ENCODE results near the gene UNC13A. TPM values are rescaled to one million over a fixed set of nuclear protein-coding genes. Genes with fewer than 3 reads are reported as not detected.

UNC13A gene
- total RNA-seq, 1 donor from 2014 or later, result 2.1 TPM

DNA sequence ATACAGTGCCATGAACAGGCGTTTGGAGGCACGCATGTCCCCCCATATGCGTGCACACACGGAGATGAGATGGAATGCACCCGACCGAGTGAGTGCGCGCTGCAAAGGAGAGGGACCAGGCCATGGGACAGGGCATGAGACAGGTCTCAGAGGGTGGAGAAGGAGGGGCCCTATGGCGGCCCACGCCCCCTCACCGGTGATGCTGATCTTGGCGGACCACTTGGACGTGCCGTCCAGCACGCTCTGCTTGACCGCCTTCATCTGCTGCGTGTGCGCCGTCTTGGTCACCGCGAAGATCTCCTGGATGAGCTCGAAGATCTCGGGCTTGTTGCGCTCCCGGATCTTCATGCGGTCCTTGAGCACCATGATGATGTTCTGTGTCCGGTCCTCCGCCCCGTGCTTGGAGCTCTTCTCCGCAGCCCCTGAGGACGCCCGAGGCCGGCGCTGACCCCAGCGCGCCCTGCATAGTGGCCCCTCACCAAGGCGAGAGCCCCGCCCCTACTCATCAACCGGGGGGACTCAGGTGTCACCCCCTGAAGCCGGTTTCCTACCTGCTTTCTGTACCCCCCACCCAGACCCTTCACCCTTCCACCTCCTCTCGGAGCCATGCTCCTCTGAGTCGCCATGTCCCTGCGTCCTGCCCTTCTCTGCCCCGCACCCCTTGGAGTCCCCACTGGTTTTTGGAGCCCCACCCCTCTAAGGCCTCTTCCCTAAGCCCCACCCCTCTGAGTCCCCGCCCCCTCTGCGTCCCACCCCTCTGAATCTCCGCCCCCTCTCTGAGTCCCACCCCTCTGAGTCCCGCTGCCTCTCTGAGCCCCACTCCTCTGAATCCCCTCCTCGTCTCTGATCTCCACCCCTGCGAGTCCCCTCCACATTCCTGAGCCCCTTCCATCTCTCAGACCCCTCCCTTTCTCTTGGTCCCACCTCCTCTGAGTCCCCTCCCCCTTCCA, 40.8 kb downstream of the UNC13A start:
- H3K36me3 Mint-ChIP-seq (ENCODE audit: low read depth), result no peaks in the 10 kb centered on the region
- no peaks in the 10 kb centered on the region for H3K27me3 Mint-ChIP-seq (ENCODE audit: low read depth)
- no peaks in the 10 kb centered on the region for H3K9me3 Mint-ChIP-seq (ENCODE audit: low read depth)
- no peak overlapping the region for H3K27ac Mint-ChIP-seq (ENCODE audit: unreplicated experiment)
- TF ChIP-seq, protein P1, sequence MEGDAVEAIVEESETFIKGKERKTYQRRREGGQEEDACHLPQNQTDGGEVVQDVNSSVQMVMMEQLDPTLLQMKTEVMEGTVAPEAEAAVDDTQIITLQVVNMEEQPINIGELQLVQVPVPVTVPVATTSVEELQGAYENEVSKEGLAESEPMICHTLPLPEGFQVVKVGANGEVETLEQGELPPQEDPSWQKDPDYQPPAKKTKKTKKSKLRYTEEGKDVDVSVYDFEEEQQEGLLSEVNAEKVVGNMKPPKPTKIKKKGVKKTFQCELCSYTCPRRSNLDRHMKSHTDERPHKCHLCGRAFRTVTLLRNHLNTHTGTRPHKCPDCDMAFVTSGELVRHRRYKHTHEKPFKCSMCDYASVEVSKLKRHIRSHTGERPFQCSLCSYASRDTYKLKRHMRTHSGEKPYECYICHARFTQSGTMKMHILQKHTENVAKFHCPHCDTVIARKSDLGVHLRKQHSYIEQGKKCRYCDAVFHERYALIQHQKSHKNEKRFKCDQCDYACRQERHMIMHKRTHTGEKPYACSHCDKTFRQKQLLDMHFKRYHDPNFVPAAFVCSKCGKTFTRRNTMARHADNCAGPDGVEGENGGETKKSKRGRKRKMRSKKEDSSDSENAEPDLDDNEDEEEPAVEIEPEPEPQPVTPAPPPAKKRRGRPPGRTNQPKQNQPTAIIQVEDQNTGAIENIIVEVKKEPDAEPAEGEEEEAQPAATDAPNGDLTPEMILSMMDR (IDR thresholded peaks at IDR 0.05), result no peak
- no peaks in the 10 kb centered on the region for H3K4me1 Mint-ChIP-seq (ENCODE audit: low read depth)
- peak; percentile 68 for DNase-seq (ENCODE audit: low spot score)
- no peak overlapping the region for H3K4me3 Mint-ChIP-seq (ENCODE audit: unreplicated experiment)

DNA sequence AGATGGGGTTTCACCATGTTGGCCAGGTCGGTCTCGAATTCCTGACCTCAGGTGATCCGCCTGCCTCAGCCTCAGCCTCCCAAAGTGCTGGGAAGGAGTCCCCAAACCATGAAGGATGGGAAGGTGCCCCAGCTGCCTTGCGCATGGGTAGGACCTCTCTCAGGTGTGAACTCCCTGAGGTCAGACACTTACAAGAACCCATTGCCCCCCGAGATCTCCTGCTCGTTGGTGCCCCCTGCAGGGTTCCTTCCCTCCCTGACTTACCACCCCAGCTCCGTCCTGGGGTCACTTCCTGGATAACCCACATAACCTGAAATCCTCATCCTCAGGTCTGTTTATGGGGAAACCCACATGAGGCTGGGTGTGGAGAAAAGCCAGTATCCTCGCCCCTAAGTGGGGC, 41.7 kb downstream of the UNC13A start:
- no peak overlapping the region for H3K27ac Mint-ChIP-seq (ENCODE audit: unreplicated experiment)
- H3K9me3 Mint-ChIP-seq (ENCODE audit: low read depth), result no peaks in the 10 kb centered on the region
- H3K4me1 Mint-ChIP-seq (ENCODE audit: low read depth), result no peaks in the 10 kb centered on the region
- DNase-seq (ENCODE audit: low spot score), result peak; percentile 39
- H3K4me3 Mint-ChIP-seq (ENCODE audit: unreplicated experiment), result no peak overlapping the region
- no peaks in the 10 kb centered on the region for H3K36me3 Mint-ChIP-seq (ENCODE audit: low read depth)
- H3K27me3 Mint-ChIP-seq (ENCODE audit: low read depth), result no peaks in the 10 kb centered on the region
- TF ChIP-seq, protein P1 (IDR thresholded peaks at IDR 0.05), result peak; percentile 23

- TF ChIP-seq, protein P1 (IDR thresholded peaks at IDR 0.05), result no peak
- no peaks in the 10 kb centered on the region for H3K4me1 Mint-ChIP-seq (ENCODE audit: low read depth)
- no peaks in the 10 kb centered on the region for H3K9me3 Mint-ChIP-seq (ENCODE audit: low read depth)
- H3K27me3 Mint-ChIP-seq (ENCODE audit: low read depth), result no peaks in the 10 kb centered on the region
- DNase-seq (ENCODE audit: low spot score), result peak; percentile 61
- no peaks in the 10 kb centered on the region for H3K36me3 Mint-ChIP-seq (ENCODE audit: low read depth)
- no peak overlapping the region for H3K4me3 Mint-ChIP-seq (ENCODE audit: unreplicated experiment)
- no peak overlapping the region for H3K27ac Mint-ChIP-seq (ENCODE audit: unreplicated experiment)
Measured at GRCh38 chr19:17645339-17645963, 42.7 kb downstream of the UNC13A start.

GRCh38 chr19:17642656-17643055, 45.5 kb downstream of the UNC13A start:
- Mint-ChIP-seq H3K4me3 (ENCODE audit: unreplicated experiment) (no peak overlapping the region), H3K27me3 (ENCODE audit: low read depth) (no peaks in the 10 kb centered on the region), H3K9me3 (ENCODE audit: low read depth) (no peaks in the 10 kb centered on the region), H3K27ac (ENCODE audit: unreplicated experiment) (no peak overlapping the region), H3K4me1 (ENCODE audit: low read depth) (no peaks in the 10 kb centered on the region), H3K36me3 (ENCODE audit: low read depth) (no peaks in the 10 kb centered on the region)
- DNase-seq (ENCODE audit: low spot score), result peak; percentile 65
- TF ChIP-seq, protein P1 (IDR thresholded peaks at IDR 0.05), result no peak

DNA sequence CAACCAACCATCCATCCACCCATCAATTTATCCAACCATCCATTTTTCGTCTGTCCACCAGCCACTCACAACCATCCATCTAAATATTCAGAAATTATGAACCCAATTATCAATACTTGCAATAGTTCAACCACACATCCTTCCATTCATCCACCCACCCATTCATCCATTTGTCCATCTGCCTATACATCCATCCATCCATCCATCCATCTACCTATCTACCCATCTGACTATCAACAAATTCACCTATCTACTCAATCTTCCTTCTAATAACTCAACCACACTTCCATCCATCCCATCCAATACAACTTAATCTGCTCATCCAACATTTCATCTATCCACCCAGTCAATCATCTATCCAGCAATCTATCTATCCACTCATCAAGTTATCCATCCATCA, 46.3 kb downstream of the UNC13A start:
- DNase-seq (ENCODE audit: low spot score), result no peak
- no peaks in the 10 kb centered on the region for H3K4me1 Mint-ChIP-seq (ENCODE audit: low read depth)
- TF ChIP-seq, protein P1 (IDR thresholded peaks at IDR 0.05), result no peak
- H3K9me3 Mint-ChIP-seq (ENCODE audit: low read depth), result no peaks in the 10 kb centered on the region
- H3K36me3 Mint-ChIP-seq (ENCODE audit: low read depth), result no peaks in the 10 kb centered on the region
- no peak overlapping the region for H3K4me3 Mint-ChIP-seq (ENCODE audit: unreplicated experiment)
- H3K27me3 Mint-ChIP-seq (ENCODE audit: low read depth), result no peaks in the 10 kb centered on the region
- no peak overlapping the region for H3K27ac Mint-ChIP-seq (ENCODE audit: unreplicated experiment)
